Mesothelial cell of epicardium (in vitro differentiated cells): Measurements from ENCODE around the gene CAPG. TPM values are rescaled to one million over a fixed set of nuclear protein-coding genes. Genes with fewer than 3 reads are reported as not detected.
A peak's percentile ranks its signal among the peaks of the same experiment; 100 is the strongest.

Source experiments
- DNase-seq, 2 experiments: peaks; one replicate each; pipeline ENCODE4 v3.0.0; 2021; ENCODE audit warnings: low spot score in 2 of 2; ENCODE audit not compliant: unreplicated experiment in 2 of 2
- H3K27ac Mint-ChIP-seq: 2 replicates; pipeline ENCODE4 v1.8.0; 2021; ENCODE audit warnings: mixed read lengths
- H3K27me3 Mint-ChIP-seq: 2 replicates; pipeline ENCODE4 v1.8.0; 2021; ENCODE audit warnings: low read depth, mixed read lengths
- H3K36me3 Mint-ChIP-seq: 2 replicates; pipeline ENCODE4 v1.8.0; 2021; ENCODE audit warnings: mixed read lengths
- H3K4me1 Mint-ChIP-seq: 2 replicates; pipeline ENCODE4 v1.8.0; 2021; ENCODE audit warnings: mixed read lengths
- H3K4me3 Mint-ChIP-seq: 2 replicates; pipeline ENCODE4 v1.8.0; 2021; ENCODE audit warnings: mild to moderate bottlenecking, moderate library complexity, mixed read lengths
- H3K9me3 Mint-ChIP-seq: 2 replicates; pipeline ENCODE4 v1.8.0; 2021; ENCODE audit warnings: mixed read lengths
- CTCF ChIP-seq: fragments of 200-600 bp; sonication (generic); IDR thresholded peaks from one replicate; pipeline ENCODE4 v1.5.0; 2021; ENCODE audit warnings: antibody characterized with exemption; ENCODE audit not compliant: unreplicated experiment
- total RNA-seq: library from RNA; stranded (reverse); gene quantifications from 3 replicates; pipeline ENCODE4 v1.2.1, GENCODE V29; 2021

CAPG gene
- total RNA-seq, 1 donor from 2014 or later, result 86.3 TPM

- no peak for DNase-seq
- H3K4me1 Mint-ChIP-seq, result peaks cover 10% of the 10 kb centered on the region
- no peaks in the 10 kb centered on the region for H3K27me3 Mint-ChIP-seq
- no peak overlapping the region for H3K27ac Mint-ChIP-seq
- H3K4me3 Mint-ChIP-seq, result no peak overlapping the region
- H3K36me3 Mint-ChIP-seq, result no peaks in the 10 kb centered on the region
- no peak for TF ChIP-seq CTCF
- no peaks in the 10 kb centered on the region for H3K9me3 Mint-ChIP-seq
Observed at GRCh38 chr2:85427300-85427835, 17.2 kb upstream of the CAPG start.

GRCh38 chr2:85425588-85425987 is 15.4 kb upstream of the CAPG start:
- H3K27me3 Mint-ChIP-seq, result no peaks in the 10 kb centered on the region

GRCh38 chr2:85423525-85423924 is 13.4 kb upstream of the CAPG start:
- Mint-ChIP-seq H3K27ac (no peak overlapping the region), H3K4me3 (no peak overlapping the region), H3K27me3 (no peaks in the 10 kb centered on the region), H3K36me3 (no peaks in the 10 kb centered on the region), H3K4me1 (peaks cover 25% of the 10 kb centered on the region), H3K9me3 (no peaks in the 10 kb centered on the region)
- TF ChIP-seq CTCF, result no peak
- DNase-seq, result no peak

More at GRCh38 chr2:85425588-85425987, 15.4 kb upstream of the CAPG start:
- no peak for TF ChIP-seq CTCF
- no peak for DNase-seq
- Mint-ChIP-seq H3K9me3 (no peaks in the 10 kb centered on the region), H3K4me3 (no peak overlapping the region), H3K27ac (no peak overlapping the region), H3K36me3 (no peaks in the 10 kb centered on the region), H3K4me1 (peaks cover 13% of the 10 kb centered on the region)

GRCh38 chr2:85422072-85422457 is 11.9 kb upstream of the CAPG start:
- Mint-ChIP-seq H3K9me3 (no peaks in the 10 kb centered on the region), H3K4me3 (no peak overlapping the region), H3K36me3 (no peaks in the 10 kb centered on the region), H3K4me1 (peaks cover 28% of the 10 kb centered on the region), H3K27me3 (no peaks in the 10 kb centered on the region), H3K27ac (peak overlapping the region; percentile 88)
- no peak for TF ChIP-seq CTCF
- no peak for DNase-seq

GRCh38 chr2:85421260-85422071 is 11.3 kb upstream of the CAPG start:
- H3K4me3 Mint-ChIP-seq, result no peak overlapping the region
- H3K4me1 Mint-ChIP-seq, result peaks cover 28% of the 10 kb centered on the region
- H3K9me3 Mint-ChIP-seq, result no peaks in the 10 kb centered on the region
- peak overlapping the region; percentile 88 for H3K27ac Mint-ChIP-seq
- no peak for TF ChIP-seq CTCF
- DNase-seq, result no peak
- no peaks in the 10 kb centered on the region for H3K36me3 Mint-ChIP-seq
- H3K27me3 Mint-ChIP-seq, result no peaks in the 10 kb centered on the region
